ENCODE results near the gene PRKN. TPM values are rescaled to one million over a fixed set of nuclear protein-coding genes. Genes with fewer than 3 reads are reported as not detected.

Gene PRKN
- total RNA-seq, 1 donor from 2014 or later: 0.79 TPM

GRCh38 chr6:162124710-162125435 is 602.7 kb downstream of the PRKN start:
- no peak for FAIRE-seq
- peak; percentile 3 for DNase-seq (ENCODE audit: low read depth)
- H3K4me3 ChIP-seq (ENCODE audit: low read depth, low read length): no peak overlapping the region

GRCh38 chr6:162123797-162124196 is 603.8 kb downstream of the PRKN start:
- H3K27me3 ChIP-seq (ENCODE audit: control insufficient read depth, insufficient read depth, low read length): no peaks in the 10 kb centered on the region
- no peaks in the 10 kb centered on the region for H3K36me3 ChIP-seq (ENCODE audit: control insufficient read depth, insufficient read depth, low read length)
- DNase-seq (ENCODE audit: low read depth) (no peak), FAIRE-seq (no peak)
- no peak for TF ChIP-seq CTCF (IDR thresholded peaks at IDR 0.05; ENCODE audit: insufficient read depth, low read length, severe bottlenecking)
- H3K4me3 ChIP-seq (ENCODE audit: low read depth, low read length): no peak overlapping the region

More at GRCh38 chr6:162124710-162125435, 602.7 kb downstream of the PRKN start:
- no peaks in the 10 kb centered on the region for H3K36me3 ChIP-seq (ENCODE audit: control insufficient read depth, insufficient read depth, low read length)
- TF ChIP-seq CTCF (IDR thresholded peaks at IDR 0.05; ENCODE audit: insufficient read depth, low read length, severe bottlenecking): no peak
- H3K27me3 ChIP-seq (ENCODE audit: control insufficient read depth, insufficient read depth, low read length): no peaks in the 10 kb centered on the region

- DNase-seq (ENCODE audit: low read depth): no peak
- no peak for TF ChIP-seq CTCF (IDR thresholded peaks at IDR 0.05; ENCODE audit: insufficient read depth, low read length, severe bottlenecking)
- no peak overlapping the region for H3K4me3 ChIP-seq (ENCODE audit: low read depth, low read length)
- FAIRE-seq: no peak
- no peaks in the 10 kb centered on the region for H3K36me3 ChIP-seq (ENCODE audit: control insufficient read depth, insufficient read depth, low read length)
- H3K27me3 ChIP-seq (ENCODE audit: control insufficient read depth, insufficient read depth, low read length): no peaks in the 10 kb centered on the region
These were observed 608.2 kb downstream of the PRKN start for GRCh38 chr6:162119341-162119740.

GRCh38 chr6:162118706-162119105 is 608.9 kb downstream of the PRKN start:
- no peak for DNase-seq (ENCODE audit: low read depth)
- no peak for FAIRE-seq
- no peak for TF ChIP-seq CTCF (IDR thresholded peaks at IDR 0.05; ENCODE audit: insufficient read depth, low read length, severe bottlenecking)
- Histone ChIP-seq H3K4me3 (ENCODE audit: low read depth, low read length) (no peak overlapping the region), H3K27me3 (ENCODE audit: control insufficient read depth, insufficient read depth, low read length) (no peaks in the 10 kb centered on the region), H3K36me3 (ENCODE audit: control insufficient read depth, insufficient read depth, low read length) (no peaks in the 10 kb centered on the region)

- FAIRE-seq (no peak), DNase-seq (ENCODE audit: low read depth) (no peak)
- Histone ChIP-seq H3K4me3 (ENCODE audit: low read depth, low read length) (no peak overlapping the region), H3K36me3 (ENCODE audit: control insufficient read depth, insufficient read depth, low read length) (no peaks in the 10 kb centered on the region), H3K27me3 (ENCODE audit: control insufficient read depth, insufficient read depth, low read length) (no peaks in the 10 kb centered on the region)
- no peak for TF ChIP-seq CTCF (IDR thresholded peaks at IDR 0.05; ENCODE audit: insufficient read depth, low read length, severe bottlenecking)
These were observed 610.6 kb downstream of the PRKN start for GRCh38 chr6:162116902-162117525.

Data from bronchial epithelial cell (primary cell).